Endothelial cell of umbilical vein (primary cell): ENCODE measurements around the gene EPO. TPM values are rescaled to one million over a fixed set of nuclear protein-coding genes. Genes with fewer than 3 reads are reported as not detected.

Experiments
- BruUV-seq: library from RNA; stranded (reverse); fragments of 400-500 nt; replicated peaks from 2 replicates; lab custom pipeline; 2021; lab: Mats Ljungman, UMichigan
- CTCF ChIA-PET: fragments of 300-600, 350-600 bp; sonication (Branson Sonifier 250); formaldehyde crosslinking; loops from one replicate; lab custom pipeline; 2021; ENCODE audit warnings: antibody characterized with exemption, inconsistent platforms; lab: Charles Lee
- POLR2A ChIA-PET: fragments of 300-600, 350-600 bp; sonication (Branson Sonifier 250); formaldehyde crosslinking; loops from one replicate; lab custom pipeline; 2021; ENCODE audit warnings: antibody characterized with exemption, inconsistent platforms; lab: Charles Lee
- DNase-seq: peaks from one replicate; pipeline ENCODE4 v3.0.0-alpha.2; 2011; ENCODE audit warnings: low read depth, low spot score
- FAIRE-seq: peaks from 2 replicates; lab custom pipeline; 2011; peaks lifted over from hg19 to GRCh38; lab: Jason Lieb, UNC
- H2AFZ ChIP-seq: 2 replicates; pipeline ENCODE4 v1.6.0; 2012; ENCODE audit warnings: low read depth, low read length, control low read depth, inconsistent platforms
- H3K27ac ChIP-seq: 2 replicates; pipeline ENCODE4 v1.5.1; 2011; ENCODE audit warnings: low read depth, mild to moderate bottlenecking, control low read depth, low read length, moderate library complexity; ENCODE audit not compliant: insufficient read depth
- H3K27me3 ChIP-seq, 2 experiments: 2 replicates each; pipeline versions ENCODE4 v1.6.0 to v1.6.1; 2011; ENCODE audit warnings: low read length in 2 of 2, mixed read lengths in 1 of 2; ENCODE audit not compliant: control insufficient read depth in 2 of 2, insufficient read depth in 2 of 2
- H3K36me3 ChIP-seq, 2 experiments: 2 replicates in 1 of 2; 3 replicates in 1 of 2; pipeline ENCODE4 v1.5.1; 2011; ENCODE audit warnings: low read length in 2 of 2, mild to moderate bottlenecking in 1 of 2, moderate library complexity in 1 of 2; ENCODE audit not compliant: control insufficient read depth in 2 of 2, insufficient read depth in 2 of 2; ENCODE audit errors: extremely low read depth in 1 of 2
- H3K4me1 ChIP-seq: 3 replicates; pipeline ENCODE4 v1.5.1; 2011; ENCODE audit warnings: mild to moderate bottlenecking, low read length; ENCODE audit not compliant: control insufficient read depth, insufficient read depth; ENCODE audit errors: extremely low read depth
- H3K4me2 ChIP-seq: 2 replicates; pipeline ENCODE4 v1.6.1; 2011; ENCODE audit warnings: low read length, control low read depth, mixed read lengths; ENCODE audit not compliant: insufficient read depth
- H3K4me3 ChIP-seq, 3 experiments: fragments of 200-600 bp in 1 of 3; sonication (generic), shearing (Covaris generic) in 1 of 3; replicated peaks in 1 of 3; 2 replicates each; pipeline ENCODE4 v1.5.1; 2011 to 2016; ENCODE audit warnings: control low read depth in 3 of 3, low read length in 3 of 3, mild to moderate bottlenecking in 2 of 3, inconsistent platforms in 1 of 3, low read depth in 1 of 3, moderate library complexity in 1 of 3; ENCODE audit not compliant: insufficient read depth in 1 of 3
- H3K79me2 ChIP-seq: 2 replicates; pipeline ENCODE4 v1.6.0; 2012; ENCODE audit warnings: low read length, inconsistent platforms; ENCODE audit not compliant: control insufficient read depth, insufficient read depth
- H3K9ac ChIP-seq: replicated peaks from 2 replicates; pipeline ENCODE3; 2011; ENCODE audit warnings: low read length, control low read depth; ENCODE audit not compliant: insufficient read depth; ENCODE audit errors: extremely low read depth
- H3K9me1 ChIP-seq: replicated peaks from 3 replicates; pipeline ENCODE4 v1.6.0; 2011; ENCODE audit warnings: mild to moderate bottlenecking, low read length; ENCODE audit not compliant: control insufficient read depth, insufficient read depth; ENCODE audit errors: extremely low read depth
- H3K9me3 ChIP-seq: replicated peaks from 2 replicates; pipeline ENCODE4 v1.5.1; 2012; ENCODE audit warnings: low read length, inconsistent platforms; ENCODE audit not compliant: control insufficient read depth, insufficient read depth
- H4K20me1 ChIP-seq: replicated peaks from 2 replicates; pipeline ENCODE3; 2011; ENCODE audit warnings: mild to moderate bottlenecking, low read length; ENCODE audit not compliant: control insufficient read depth, insufficient read depth; ENCODE audit errors: extremely low read depth
- FOS ChIP-seq: IDR thresholded peaks from 2 replicates; pipeline ENCODE4 v1.6.1; 2011; ENCODE audit warnings: mild to moderate bottlenecking, low read length, moderate library complexity, borderline replicate concordance; ENCODE audit not compliant: insufficient read depth
- GATA2 ChIP-seq: IDR thresholded peaks from 2 replicates; pipeline ENCODE4 v1.7.0; 2011; ENCODE audit warnings: low read depth, mild to moderate bottlenecking, moderate library complexity, mixed read lengths, low read length; ENCODE audit not compliant: insufficient read length, insufficient read depth
- JUN ChIP-seq: IDR thresholded peaks from 2 replicates; pipeline ENCODE4 v1.6.1; 2011; ENCODE audit warnings: borderline replicate concordance, low read depth; ENCODE audit not compliant: insufficient read length, insufficient read depth
- MAX ChIP-seq: IDR thresholded peaks from 2 replicates; pipeline ENCODE4 v1.6.1; 2011; ENCODE audit not compliant: insufficient read depth, insufficient read length
- POLR2A ChIP-seq: IDR thresholded peaks from 2 replicates; pipeline ENCODE4 v1.6.1; 2012; ENCODE audit warnings: low read depth, mild to moderate bottlenecking, control low read depth, low read length
- POLR2AphosphoS5 ChIP-seq: IDR thresholded peaks from 2 replicates; pipeline ENCODE4 v1.6.1; 2012; ENCODE audit warnings: low read depth, mild to moderate bottlenecking, control low read depth, low read length, moderate library complexity; ENCODE audit not compliant: insufficient read depth
- dilution Hi-C: fragments of 300-500 bp; cut with MboI; formaldehyde crosslinking; loops from one replicate; pipeline ENCODE4 v1.15.0; 2019; ENCODE audit warnings: low sequenced_read_pairs; ENCODE audit not compliant: extremely low pct_ligation_motif_present
- intact Hi-C: fragments of 100-400 bp; cut with micrococcal nuclease; formaldehyde crosslinking; loops from one replicate; pipeline ENCODE4 v1.10.0; 2022
- polyA plus RNA-seq, 4 experiments: library from polyadenylated mRNA; depleted of rRNA in 3 of 4; stranded (reverse) in 3 of 4; unstranded in 1 of 4; fragments of >200 nt; gene quantifications; 2 replicates each; pipeline versions ENCODE4 v1.2.1 to v1.2.3, GENCODE V29; 2011 to 2012; ENCODE audit warnings: missing spikeins in 1 of 4
- total RNA-seq: library from RNA; stranded (reverse); gene quantifications from 2 replicates; pipeline ENCODE4 v1.2.3, GENCODE V29; 2021
- TF ChIP-seq, protein P1 (sequence below), 2 donors: IDR thresholded peaks; 1 replicate in 1 of 2; 2 replicates in 1 of 2; pipeline ENCODE4 v1.5.1; 2011; ENCODE audit warnings: low read length in 2 of 2, mild to moderate bottlenecking in 2 of 2, moderate library complexity in 2 of 2, control low read depth in 1 of 2, inconsistent platforms in 1 of 2, low read depth in 1 of 2; ENCODE audit not compliant: insufficient read depth in 1 of 2; ENCODE audit errors: extremely low read depth in 1 of 2

The EPO gene
- total and polyA plus RNA-seq, 2 donors (not counting 3 experiments of a cell fraction or from before 2014, with no cell fraction given) = not detected

- peaks cover 16% of the 10 kb centered on the region for H3K4me1 ChIP-seq
- FAIRE-seq = peak; percentile 8
- H3K4me3 ChIP-seq = peak overlapping the region; percentile 53 to 80 (median 65)
- ChIA-PET CTCF (interaction anchor here (1.0 to 7.5 kb wide), 13 partner anchors 9 to 228 kb away, joined by 3 to 76 read pairs (median 9); partner anchors contain the start of genes POP7 and SLC12A9), POLR2A (interaction anchor here (0.6 to 2.6 kb wide), 3 partner anchors 12 to 277 kb away, joined by 4 to 6 read pairs (median 4); partner anchors contain the start of genes FBXO24 and POP7)
- BruUV-seq = no TSS peak
- H3K9me1 ChIP-seq = no peaks in the 10 kb centered on the region
- peaks cover 0 to 11% of the 10 kb centered on the region in 2 experiments for H3K36me3 ChIP-seq
- H4K20me1 ChIP-seq = peaks cover 2% of the 10 kb centered on the region
- TF ChIP-seq POLR2A = peak; percentile 24
- TF ChIP-seq JUN = no peak
- TF ChIP-seq, protein P1, sequence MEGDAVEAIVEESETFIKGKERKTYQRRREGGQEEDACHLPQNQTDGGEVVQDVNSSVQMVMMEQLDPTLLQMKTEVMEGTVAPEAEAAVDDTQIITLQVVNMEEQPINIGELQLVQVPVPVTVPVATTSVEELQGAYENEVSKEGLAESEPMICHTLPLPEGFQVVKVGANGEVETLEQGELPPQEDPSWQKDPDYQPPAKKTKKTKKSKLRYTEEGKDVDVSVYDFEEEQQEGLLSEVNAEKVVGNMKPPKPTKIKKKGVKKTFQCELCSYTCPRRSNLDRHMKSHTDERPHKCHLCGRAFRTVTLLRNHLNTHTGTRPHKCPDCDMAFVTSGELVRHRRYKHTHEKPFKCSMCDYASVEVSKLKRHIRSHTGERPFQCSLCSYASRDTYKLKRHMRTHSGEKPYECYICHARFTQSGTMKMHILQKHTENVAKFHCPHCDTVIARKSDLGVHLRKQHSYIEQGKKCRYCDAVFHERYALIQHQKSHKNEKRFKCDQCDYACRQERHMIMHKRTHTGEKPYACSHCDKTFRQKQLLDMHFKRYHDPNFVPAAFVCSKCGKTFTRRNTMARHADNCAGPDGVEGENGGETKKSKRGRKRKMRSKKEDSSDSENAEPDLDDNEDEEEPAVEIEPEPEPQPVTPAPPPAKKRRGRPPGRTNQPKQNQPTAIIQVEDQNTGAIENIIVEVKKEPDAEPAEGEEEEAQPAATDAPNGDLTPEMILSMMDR (IDR thresholded peaks at IDR 0.05; ENCODE audit: extremely low read depth in 1 of 2, insufficient read depth in 1 of 2, low read depth in 1 of 2, low read length in 2 of 2) = no peak
- peak; percentile 38 for TF ChIP-seq POLR2AphosphoS5
- no peak for TF ChIP-seq FOS
- no peak for TF ChIP-seq MAX
- TF ChIP-seq GATA2 = no peak
- dilution Hi-C loops = no loop called here
- no peak overlapping the region for H3K27ac ChIP-seq
- peak; percentile 23 for DNase-seq
- H3K9ac ChIP-seq = peak overlapping the region; percentile 78
- intact Hi-C loops = loop anchor here (1.0 to 5.0 kb wide), 4 partner anchors 12 to 226 kb away; partner anchors contain the start of genes FBXO24 and LRCH4
- H3K27me3 ChIP-seq = no peaks in the 10 kb centered on the region
- H3K9me3 ChIP-seq = no peaks in the 10 kb centered on the region
- no peak overlapping the region for H2AFZ ChIP-seq
- H3K4me2 ChIP-seq = peak overlapping the region; percentile 89
- H3K79me2 ChIP-seq = peaks cover 46% of the 10 kb centered on the region
Observed at GRCh38 chr7:100693312-100694097, 26.8 kb upstream of the EPO start.
